OCI-LY1 (cell line): ENCODE data around the gene WWOX.

Experiments used
- H2AFZ ChIP-seq: fragments of 200-600 bp; sonication (generic), shearing (Covaris generic); 2 replicates; pipeline ENCODE4 v1.6.0; 2014; ENCODE audit warnings: antibody characterized with exemption, mild to moderate bottlenecking, low read length
- H3F3A ChIP-seq: fragments of 200-600 bp; sonication (generic), shearing (Covaris generic); 2 replicates; pipeline ENCODE4 v1.6.0; 2014; ENCODE audit warnings: mild to moderate bottlenecking, antibody characterized with exemption, low read length, moderate library complexity; ENCODE audit not compliant: insufficient read depth
- H3K27ac ChIP-seq: fragments of 200-600 bp; sonication (generic); 2 replicates; pipeline ENCODE4 v1.5.1; 2014; ENCODE audit warnings: low read length, mixed run types, mild to moderate bottlenecking, low read depth; ENCODE audit not compliant: poor library complexity, severe bottlenecking
- H3K27me3 ChIP-seq: fragments of 200-600 bp; sonication (generic); 2 replicates; pipeline ENCODE4 v1.6.0; 2014; ENCODE audit warnings: antibody characterized with exemption, mild to moderate bottlenecking, low read length, moderate library complexity; ENCODE audit not compliant: insufficient read depth
- H3K36me3 ChIP-seq: fragments of 200-600 bp; sonication (generic); 2 replicates; pipeline ENCODE4 v1.6.1; 2014; ENCODE audit warnings: mild to moderate bottlenecking, antibody characterized with exemption, low read length, moderate library complexity, mixed read lengths; ENCODE audit not compliant: insufficient read depth
- H3K4me1 ChIP-seq: fragments of 200-600 bp; sonication (generic); 2 replicates; pipeline ENCODE4 v1.5.1; 2014; ENCODE audit warnings: mild to moderate bottlenecking, low read length, moderate library complexity; ENCODE audit not compliant: insufficient read depth, severe bottlenecking
- H3K4me2 ChIP-seq: fragments of 200-600 bp; sonication (generic), shearing (Covaris generic); 2 replicates; pipeline ENCODE4 v1.6.1; 2014; ENCODE audit warnings: low read length
- H3K4me3 ChIP-seq: fragments of 200-600 bp; sonication (generic); 2 replicates; pipeline ENCODE4 v1.5.1; 2014; ENCODE audit warnings: low read length, low read depth, mild to moderate bottlenecking, mixed read lengths; ENCODE audit not compliant: poor library complexity, severe bottlenecking
- H3K79me2 ChIP-seq: fragments of 200-600 bp; shearing (Covaris generic); 2 replicates; pipeline ENCODE4 v1.6.1; 2016; ENCODE audit warnings: mixed run types, low read length, mixed read lengths; ENCODE audit not compliant: insufficient read depth
- H3K9ac ChIP-seq: fragments of 200-600 bp; sonication (generic), shearing (Covaris generic); 2 replicates; pipeline ENCODE4 v1.6.1; 2014; ENCODE audit warnings: mild to moderate bottlenecking, low read length, mixed read lengths
- H3K9me2 ChIP-seq: fragments of 200-600 bp; sonication (generic), shearing (Covaris generic); 2 replicates; pipeline ENCODE4 v1.6.1; 2014; ENCODE audit warnings: low read depth, mild to moderate bottlenecking, low read length, mixed read lengths
- H3K9me3 ChIP-seq: fragments of 200-600 bp; shearing (Covaris generic); 2 replicates; pipeline ENCODE4 v1.6.1; 2014; ENCODE audit warnings: low read length, mixed read lengths
- H4K20me1 ChIP-seq: fragments of 200-600 bp; sonication (generic), shearing (Covaris generic); 2 replicates; pipeline ENCODE4 v1.6.0; 2016; ENCODE audit warnings: mild to moderate bottlenecking, low read length; ENCODE audit not compliant: insufficient read depth
- CTCF ChIP-seq: fragments of 200-600 bp; sonication (generic), shearing (Covaris generic); IDR thresholded peaks from 2 replicates; pipeline ENCODE4 v1.5.1; 2017; ENCODE audit warnings: mild to moderate bottlenecking, antibody characterized with exemption, low read length, moderate library complexity, mixed read lengths
- EZH2 ChIP-seq: fragments of 200-600 bp; sonication (generic), shearing (Covaris generic); IDR thresholded peaks from 2 replicates; pipeline ENCODE4 v1.8.0; 2017; ENCODE audit warnings: borderline replicate concordance, mixed run types, mild to moderate bottlenecking, antibody characterized with exemption, low read length, moderate library complexity, mixed read lengths

The WWOX gene

DNA sequence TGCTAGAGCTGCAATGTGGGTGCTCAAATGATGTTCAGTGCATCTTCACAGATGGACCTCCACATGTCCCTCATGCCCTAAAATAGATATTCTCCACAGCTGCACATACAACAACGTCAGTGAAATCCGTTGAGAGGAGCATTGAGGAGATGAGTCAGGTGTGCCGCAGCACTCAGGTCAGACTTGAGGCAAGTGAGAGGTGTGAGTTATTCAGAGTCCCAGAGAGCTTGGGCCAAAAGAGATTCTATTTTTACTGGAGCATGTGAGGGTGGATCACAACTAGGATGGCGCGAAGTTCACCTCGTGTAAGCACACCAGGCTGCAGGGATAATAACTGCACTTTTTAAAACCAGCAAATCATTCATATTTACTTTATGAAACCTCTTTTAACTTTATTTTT lies 855.8 kb downstream of the WWOX start:
- Histone ChIP-seq H3K36me3 (no peaks in the 10 kb centered on the region), H3K4me3 (no peak overlapping the region), H3K4me1 (no peaks in the 10 kb centered on the region), H3K4me2 (no peak overlapping the region), H3K9me2 (no peaks in the 10 kb centered on the region), H3K27ac (no peak overlapping the region), H3K9ac (no peak overlapping the region), H3K79me2 (no peaks in the 10 kb centered on the region), H3K9me3 (no peaks in the 10 kb centered on the region), H3F3A (no peaks in the 10 kb centered on the region), H3K27me3 (no peaks in the 10 kb centered on the region), H4K20me1 (no peaks in the 10 kb centered on the region), H2AFZ (no peak overlapping the region)
- no peak for TF ChIP-seq CTCF
- no peak for TF ChIP-seq EZH2

DNA sequence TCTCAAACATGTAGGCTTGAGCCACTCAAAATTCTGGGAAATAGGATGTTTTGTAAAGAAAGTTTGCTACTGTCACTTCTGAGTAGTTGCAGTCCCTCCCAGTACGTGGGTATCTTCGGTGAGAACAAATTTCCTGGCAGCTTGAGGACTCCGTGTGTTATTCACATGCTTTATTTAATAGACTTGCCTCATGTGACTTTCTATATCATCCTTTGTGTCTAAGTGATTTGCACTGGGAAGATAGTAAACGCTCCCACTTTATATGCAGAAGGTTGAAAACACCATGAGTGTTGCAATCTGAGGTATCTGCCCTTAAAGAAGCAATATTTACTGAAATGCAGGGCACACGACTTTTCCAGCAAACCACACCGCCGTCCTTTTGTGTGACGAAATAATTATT lies 857.4 kb downstream of the WWOX start:
- no peaks in the 10 kb centered on the region for H3K9me3 ChIP-seq
- H4K20me1 ChIP-seq = no peaks in the 10 kb centered on the region
- no peaks in the 10 kb centered on the region for H3F3A ChIP-seq
- H3K36me3 ChIP-seq = no peaks in the 10 kb centered on the region
- no peak overlapping the region for H3K27ac ChIP-seq
- no peak overlapping the region for H3K4me2 ChIP-seq
- no peaks in the 10 kb centered on the region for H3K27me3 ChIP-seq
- H3K4me3 ChIP-seq = no peak overlapping the region
- TF ChIP-seq CTCF (no peak), EZH2 (no peak)
- H3K9me2 ChIP-seq = no peaks in the 10 kb centered on the region
- H2AFZ ChIP-seq = no peak overlapping the region
- H3K79me2 ChIP-seq = no peaks in the 10 kb centered on the region
- H3K4me1 ChIP-seq = peaks cover 11% of the 10 kb centered on the region
- H3K9ac ChIP-seq = no peak overlapping the region

DNA sequence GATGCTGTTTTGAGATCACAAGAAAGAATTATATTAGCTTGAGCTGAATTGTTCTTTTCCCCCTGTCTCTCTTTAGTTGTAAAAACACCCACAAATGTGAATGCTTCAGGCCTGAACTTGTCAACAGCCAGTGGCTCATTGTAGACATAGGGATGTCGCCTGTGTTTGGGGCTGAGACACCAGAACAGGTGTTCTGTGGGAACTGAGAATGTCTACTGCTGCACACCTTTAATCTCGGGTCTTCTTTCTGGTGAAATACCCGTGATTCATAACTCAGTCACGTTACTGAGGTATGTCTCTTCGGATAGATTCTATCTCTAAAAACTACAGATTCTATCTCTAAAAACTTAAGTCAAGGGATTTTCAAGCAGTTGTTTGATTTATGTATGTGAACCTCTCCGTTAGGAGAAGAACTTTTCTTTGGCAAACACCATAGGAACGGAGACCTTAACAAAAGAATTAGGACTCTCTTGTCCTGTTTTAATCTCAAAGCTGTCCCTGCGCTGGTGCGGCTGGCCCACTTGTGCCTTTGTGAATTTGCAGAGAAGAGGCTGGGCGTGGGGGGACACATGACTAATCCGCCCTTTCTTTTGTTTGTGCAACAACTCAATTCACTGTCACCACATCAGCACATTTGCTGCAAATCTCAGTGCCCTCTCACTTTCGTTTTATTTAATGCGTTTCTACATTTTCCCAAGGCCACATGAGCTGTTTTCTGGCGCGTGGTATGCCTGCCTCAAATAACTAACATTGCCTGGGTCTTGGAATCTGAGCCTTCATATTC lies 858.1 kb downstream of the WWOX start:
- Histone ChIP-seq H3K9me3 (no peaks in the 10 kb centered on the region), H2AFZ (no peak overlapping the region), H3K4me2 (no peak overlapping the region), H3F3A (no peaks in the 10 kb centered on the region), H3K27ac (no peak overlapping the region), H4K20me1 (no peaks in the 10 kb centered on the region), H3K9ac (no peak overlapping the region), H3K36me3 (no peaks in the 10 kb centered on the region), H3K9me2 (no peaks in the 10 kb centered on the region), H3K4me3 (no peak overlapping the region), H3K4me1 (peaks cover 17% of the 10 kb centered on the region), H3K79me2 (no peaks in the 10 kb centered on the region), H3K27me3 (no peaks in the 10 kb centered on the region)
- no peak for TF ChIP-seq CTCF
- no peak for TF ChIP-seq EZH2
